Measurements from ENCODE around the gene ANO2.

GRCh38 chr12:5905757-5906156 is 39.3 kb downstream of the ANO2 start:
- TF ChIP-seq GATA2 (IDR thresholded peaks at IDR 0.05; ENCODE audit: low read depth, low read length) (no peak), GATA3 (IDR thresholded peaks at IDR 0.05; ENCODE audit: low read depth, low read length) (no peak)
